ENCODE data around the gene PAK5. TPM values are rescaled to one million over a fixed set of nuclear protein-coding genes. Genes with fewer than 3 reads are reported as not detected.
A peak's percentile ranks its signal among the peaks of the same experiment; 100 is the strongest.

The PAK5 gene
- total and polyA plus RNA-seq, 2 donors (not counting 1 experiment from before 2014, with no cell fraction given) = not detected

DNA sequence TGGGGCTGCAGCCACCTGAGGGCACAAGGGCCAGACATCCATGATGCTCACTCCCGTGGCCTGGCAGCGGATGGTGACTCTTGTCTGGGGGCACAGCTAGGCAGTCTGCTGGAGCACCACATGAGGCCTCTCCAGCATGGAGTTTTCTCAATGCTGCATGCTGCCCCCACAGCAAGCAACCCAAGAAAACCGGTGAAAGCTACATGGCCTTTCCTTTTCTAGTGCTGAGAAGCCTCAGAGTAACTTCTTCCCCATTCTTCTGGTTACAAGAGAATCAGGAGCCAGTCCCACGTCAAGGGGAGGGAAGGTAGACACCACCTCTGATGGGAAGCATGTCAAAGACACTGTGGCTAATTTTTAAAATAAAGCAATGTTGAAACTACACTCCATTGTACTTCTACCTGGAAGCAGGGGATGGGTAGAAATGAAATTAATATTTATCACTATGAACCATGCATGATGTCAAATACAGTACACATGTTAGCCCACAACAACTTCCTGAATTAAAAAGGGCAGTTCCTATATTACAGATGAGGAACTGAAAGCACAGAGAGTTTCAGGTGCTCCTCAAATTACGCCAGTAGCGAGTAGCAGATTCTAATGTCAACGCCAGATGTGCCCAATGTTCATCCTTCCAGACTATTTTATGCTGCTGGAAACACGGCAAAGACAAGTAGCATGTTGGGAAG lies 223.0 kb downstream of the PAK5 start:
- H2AFZ ChIP-seq (ENCODE audit: insufficient read depth, low read depth, low read length, poor library complexity, severe bottlenecking) = no peak overlapping the region
- H3K4me3 Mint-ChIP-seq = no peak overlapping the region
- H3K27me3 Mint-ChIP-seq = peaks cover 26% of the 10 kb centered on the region
- H3K4me1 ChIP-seq (ENCODE audit: control insufficient read depth in 2 of 2, insufficient read depth in 2 of 2, low read length in 2 of 2) = peaks cover 0 to 12% of the 10 kb centered on the region in 2 donors
- no peaks in the 10 kb centered on the region for H3K79me2 ChIP-seq (ENCODE audit: control insufficient read depth, insufficient read depth, low read length)
- H3K36me3 ChIP-seq (replicated peaks in 1 of 2; ENCODE audit: control extremely low read depth in 1 of 2, control insufficient read depth in 1 of 2, extremely low read depth in 1 of 2, insufficient read depth in 2 of 2, low read length in 1 of 2) = no peaks in the 10 kb centered on the region
- peaks cover 2 to 23% (median 15%) of the 10 kb centered on the region in 3 donors for H3K9me3 ChIP-seq (ENCODE audit: control extremely low read depth in 1 of 3, control insufficient read depth in 2 of 3, insufficient read depth in 1 of 3, low read length in 2 of 3)
- TF ChIP-seq, protein P1, sequence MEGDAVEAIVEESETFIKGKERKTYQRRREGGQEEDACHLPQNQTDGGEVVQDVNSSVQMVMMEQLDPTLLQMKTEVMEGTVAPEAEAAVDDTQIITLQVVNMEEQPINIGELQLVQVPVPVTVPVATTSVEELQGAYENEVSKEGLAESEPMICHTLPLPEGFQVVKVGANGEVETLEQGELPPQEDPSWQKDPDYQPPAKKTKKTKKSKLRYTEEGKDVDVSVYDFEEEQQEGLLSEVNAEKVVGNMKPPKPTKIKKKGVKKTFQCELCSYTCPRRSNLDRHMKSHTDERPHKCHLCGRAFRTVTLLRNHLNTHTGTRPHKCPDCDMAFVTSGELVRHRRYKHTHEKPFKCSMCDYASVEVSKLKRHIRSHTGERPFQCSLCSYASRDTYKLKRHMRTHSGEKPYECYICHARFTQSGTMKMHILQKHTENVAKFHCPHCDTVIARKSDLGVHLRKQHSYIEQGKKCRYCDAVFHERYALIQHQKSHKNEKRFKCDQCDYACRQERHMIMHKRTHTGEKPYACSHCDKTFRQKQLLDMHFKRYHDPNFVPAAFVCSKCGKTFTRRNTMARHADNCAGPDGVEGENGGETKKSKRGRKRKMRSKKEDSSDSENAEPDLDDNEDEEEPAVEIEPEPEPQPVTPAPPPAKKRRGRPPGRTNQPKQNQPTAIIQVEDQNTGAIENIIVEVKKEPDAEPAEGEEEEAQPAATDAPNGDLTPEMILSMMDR (IDR thresholded peaks at IDR 0.05) = no peak
- TF ChIP-seq EZH2 (IDR thresholded peaks at IDR 0.05; ENCODE audit: borderline replicate concordance, insufficient read depth, low read depth, low read length, poor library complexity, severe bottlenecking) = no peak
- peak; percentile 19 for DNase-seq
- no peak overlapping the region for H3K9ac ChIP-seq (ENCODE audit: low read length)
- no peak overlapping the region for H3K4me2 ChIP-seq (replicated peaks; ENCODE audit: low read depth, low read length, poor library complexity, severe bottlenecking)
- intact Hi-C loops (cut with micrococcal nuclease) = loop anchor here (5.0 kb wide), 1 partner anchor 476 kb away; no protein-coding TSS in a partner anchor
- WGBS (ENCODE audit: insufficient coverage) = 53% methylated on average over 3 of the region's 8 CpGs
- POLR2A ChIA-PET = no interaction called here
- no peaks in the 10 kb centered on the region for H4K20me1 ChIP-seq (ENCODE audit: control insufficient read depth, insufficient read depth, low read length, poor library complexity, severe bottlenecking)
- no peak overlapping the region for H3K27ac ChIP-seq (ENCODE audit: low read length in 2 of 2)
- peaks cover 0 to 16% (median 2%) of the 10 kb centered on the region in 4 experiments for H3K27me3 ChIP-seq (replicated peaks in 1 of 4; ENCODE audit: control extremely low read depth in 1 of 4, control insufficient read depth in 3 of 4, insufficient read depth in 4 of 4, low read length in 3 of 4)
- H3K4me1 Mint-ChIP-seq = peaks cover 5% of the 10 kb centered on the region
- no peaks in the 10 kb centered on the region for H3K9me3 Mint-ChIP-seq (ENCODE audit: insufficient read depth)
- H3K4me3 ChIP-seq (ENCODE audit: control extremely low read depth in 1 of 5, extremely low read depth in 1 of 5, insufficient read depth in 1 of 5, low read depth in 2 of 5, low read length in 4 of 5) = no peak overlapping the region
- H3K27ac Mint-ChIP-seq = no peak overlapping the region
- ATAC-seq (ENCODE audit: low read depth) = no peak
- CTCF ChIA-PET = no interaction called here

DNA sequence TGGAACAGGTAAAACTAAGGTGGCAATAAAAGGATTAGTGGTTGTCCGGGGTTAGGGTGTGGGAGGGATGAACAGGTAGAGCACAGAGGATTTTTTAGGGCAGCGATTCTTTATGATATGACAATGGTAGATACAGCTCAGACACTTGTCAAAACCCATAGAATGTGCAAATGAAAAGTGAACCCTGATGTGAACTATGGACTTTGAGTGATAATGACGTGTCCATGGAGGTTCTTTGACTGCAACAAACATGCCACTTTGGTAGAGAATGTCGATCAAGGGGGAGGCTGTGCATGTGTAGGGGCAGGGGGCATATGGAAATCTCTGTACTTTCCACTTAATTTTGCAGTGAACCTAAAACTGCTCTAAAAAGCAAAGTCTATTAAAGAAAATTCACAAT lies 223.8 kb downstream of the PAK5 start:
- Mint-ChIP-seq H3K4me3 (no peak overlapping the region), H3K9me3 (ENCODE audit: insufficient read depth) (no peaks in the 10 kb centered on the region), H3K4me1 (peaks cover 5% of the 10 kb centered on the region), H3K27ac (no peak overlapping the region), H3K27me3 (peaks cover 25% of the 10 kb centered on the region)
- ChIA-PET CTCF (no interaction called here), POLR2A (no interaction called here)
- no peak for TF ChIP-seq EZH2 (IDR thresholded peaks at IDR 0.05; ENCODE audit: borderline replicate concordance, insufficient read depth, low read depth, low read length, poor library complexity, severe bottlenecking)
- TF ChIP-seq, protein P1 (IDR thresholded peaks at IDR 0.05) = no peak
- Histone ChIP-seq H2AFZ (ENCODE audit: insufficient read depth, low read depth, low read length, poor library complexity, severe bottlenecking) (no peak overlapping the region), H3K9me3 (ENCODE audit: control extremely low read depth in 1 of 3, control insufficient read depth in 2 of 3, insufficient read depth in 1 of 3, low read length in 2 of 3) (peaks cover 2 to 23% (median 15%) of the 10 kb centered on the region in 3 donors), H3K9ac (ENCODE audit: low read length) (no peak overlapping the region), H3K4me3 (ENCODE audit: control extremely low read depth in 1 of 5, extremely low read depth in 1 of 5, insufficient read depth in 1 of 5, low read depth in 2 of 5, low read length in 4 of 5) (no peak overlapping the region), H3K27me3 (replicated peaks in 1 of 4; ENCODE audit: control extremely low read depth in 1 of 4, control insufficient read depth in 3 of 4, insufficient read depth in 4 of 4, low read length in 3 of 4) (peaks cover 0 to 17% (median 5%) of the 10 kb centered on the region in 4 experiments), H4K20me1 (ENCODE audit: control insufficient read depth, insufficient read depth, low read length, poor library complexity, severe bottlenecking) (no peaks in the 10 kb centered on the region), H3K79me2 (ENCODE audit: control insufficient read depth, insufficient read depth, low read length) (no peaks in the 10 kb centered on the region), H3K4me2 (replicated peaks; ENCODE audit: low read depth, low read length, poor library complexity, severe bottlenecking) (no peak overlapping the region), H3K4me1 (ENCODE audit: control insufficient read depth in 2 of 2, insufficient read depth in 2 of 2, low read length in 2 of 2) (peaks cover 0 to 12% of the 10 kb centered on the region in 2 donors), H3K36me3 (replicated peaks in 1 of 2; ENCODE audit: control extremely low read depth in 1 of 2, control insufficient read depth in 1 of 2, extremely low read depth in 1 of 2, insufficient read depth in 2 of 2, low read length in 1 of 2) (no peaks in the 10 kb centered on the region), H3K27ac (ENCODE audit: low read length in 2 of 2) (no peak overlapping the region)
- ATAC-seq (ENCODE audit: low read depth) (no peak), DNase-seq (no peak)
- WGBS (ENCODE audit: insufficient coverage) = 80% methylated on average over 1 of the region's 4 CpGs
- intact Hi-C loops (cut with micrococcal nuclease) = loop anchor here (5.0 kb wide), 1 partner anchor 477 kb away; no protein-coding TSS in a partner anchor

All from B cell (primary cell).